GM12892 (cell line): ENCODE results near the gene PLA2G2D.

Experiments used
- DNase-seq: peaks from one replicate; pipeline ENCODE4 v3.0.0; 2011; ENCODE audit not compliant: insufficient read length
- FAIRE-seq: peaks from 2 replicates; lab custom pipeline; 2011; peaks lifted over from hg19 to GRCh38; lab: Jason Lieb, UNC
- POLR2A ChIP-seq: IDR thresholded peaks from 2 replicates; pipeline ENCODE4 v1.6.1; 2011; ENCODE audit warnings: low read depth, low read length, control low read depth
- POLR2AphosphoS5 ChIP-seq: IDR thresholded peaks from 2 replicates; pipeline ENCODE4 v1.6.1; 2011; ENCODE audit warnings: low read depth, low read length, control low read depth
- TAF1 ChIP-seq: IDR thresholded peaks from 2 replicates; pipeline ENCODE4 v1.6.1; 2011; ENCODE audit warnings: low read depth, mild to moderate bottlenecking, control low read depth, low read length, borderline replicate concordance

PLA2G2D gene

DNA sequence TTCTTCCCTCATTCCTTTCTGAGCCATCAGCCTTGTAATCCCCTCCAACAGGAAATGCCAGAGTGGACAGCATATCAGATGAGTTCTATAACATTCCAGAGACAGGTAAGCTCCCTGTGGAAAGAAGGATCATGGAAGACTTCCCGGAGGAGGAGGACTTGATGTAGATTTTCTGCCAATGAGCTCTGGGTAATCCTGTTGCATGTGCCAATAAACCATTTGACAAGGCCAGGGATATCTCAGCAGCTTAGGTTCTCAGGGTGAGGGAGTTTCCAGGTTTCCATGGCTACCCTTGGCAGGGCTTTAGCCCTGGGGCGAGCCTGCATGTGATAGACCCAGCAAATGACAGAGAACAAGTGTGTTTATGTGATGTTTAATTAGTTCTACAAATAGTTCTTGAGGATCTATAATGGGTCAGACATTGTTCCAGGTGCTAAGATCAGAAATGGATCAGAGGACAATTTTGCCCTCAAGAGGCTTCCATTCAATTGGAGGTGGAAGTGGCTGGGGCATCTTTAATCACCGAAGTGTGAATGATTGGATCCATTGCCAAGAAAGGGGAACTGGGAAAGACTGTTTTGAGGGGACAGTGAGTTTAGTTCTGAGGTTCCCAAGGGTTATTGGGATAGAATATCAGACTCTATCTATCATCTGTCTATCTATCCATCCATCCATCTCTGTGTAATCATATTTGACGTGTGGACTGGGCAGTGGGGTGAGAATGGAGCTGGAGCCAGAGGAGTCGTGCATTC, 42.5 kb downstream of the PLA2G2D start:
- TF ChIP-seq POLR2AphosphoS5 (no peak), POLR2A (no peak), TAF1 (no peak)
- DNase-seq (no peak), FAIRE-seq (peak; percentile 46)

GRCh38 chr1:20076223-20076622, 43.1 kb downstream of the PLA2G2D start:
- DNase-seq = no peak
- TF ChIP-seq POLR2AphosphoS5 = no peak
- TF ChIP-seq POLR2A = no peak
- no peak for TF ChIP-seq TAF1
- no peak for FAIRE-seq

DNA sequence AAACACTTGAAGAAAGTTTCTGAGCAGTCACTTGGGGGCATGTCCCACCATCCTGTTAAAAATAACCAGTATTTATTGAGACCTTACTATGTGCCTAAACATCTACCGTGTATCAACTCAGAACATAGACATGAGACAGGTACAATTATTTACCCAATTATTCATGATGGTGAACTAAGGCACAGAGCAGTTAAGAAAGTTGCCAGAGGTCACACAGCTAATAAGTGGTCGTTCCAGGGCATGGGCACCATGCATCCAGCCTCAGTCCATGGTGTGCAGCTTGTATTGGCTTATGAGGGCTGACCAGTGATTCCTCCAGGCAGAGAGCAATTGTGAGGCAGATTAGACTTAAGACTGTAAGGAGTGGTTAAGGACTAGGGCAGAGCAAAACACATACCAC, 44.0 kb downstream of the PLA2G2D start:
- DNase-seq = no peak

GRCh38 chr1:20074725-20075171, 44.6 kb downstream of the PLA2G2D start:
- TF ChIP-seq POLR2A (no peak), TAF1 (no peak), POLR2AphosphoS5 (no peak)
- FAIRE-seq (no peak), DNase-seq (no peak)

More for the DNA sequence above, 44.0 kb downstream of the PLA2G2D start:
- TF ChIP-seq TAF1 = no peak
- no peak for TF ChIP-seq POLR2A
- no peak for TF ChIP-seq POLR2AphosphoS5
- FAIRE-seq = no peak

GRCh38 chr1:20074055-20074724, 45.1 kb downstream of the PLA2G2D start:
- FAIRE-seq (no peak), DNase-seq (no peak)

DNA sequence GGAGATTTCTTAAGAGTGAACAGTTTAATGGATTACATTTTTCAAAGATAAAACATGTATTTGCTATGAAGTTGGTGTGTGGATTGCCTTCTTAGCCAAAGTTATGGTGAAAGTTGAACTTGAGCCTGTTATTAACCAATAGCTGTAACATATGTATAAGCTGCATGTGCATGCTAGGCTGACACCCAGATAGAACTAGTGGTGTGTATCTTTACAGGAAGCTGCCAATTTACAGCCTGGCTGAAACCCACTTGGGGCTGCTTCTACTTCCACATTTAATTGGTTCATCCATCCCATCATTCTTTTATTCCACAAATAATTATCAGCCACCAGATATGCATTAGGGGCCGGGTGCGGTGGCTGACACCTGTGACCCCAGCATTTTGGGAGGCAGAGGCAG, 46.1 kb downstream of the PLA2G2D start:
- TF ChIP-seq POLR2A = no peak
- TF ChIP-seq POLR2AphosphoS5 = no peak
- no peak for TF ChIP-seq TAF1
- FAIRE-seq = no peak
- DNase-seq = no peak

More at GRCh38 chr1:20074055-20074724, 45.1 kb downstream of the PLA2G2D start:
- TF ChIP-seq POLR2AphosphoS5 (no peak), TAF1 (no peak), POLR2A (no peak)

DNA sequence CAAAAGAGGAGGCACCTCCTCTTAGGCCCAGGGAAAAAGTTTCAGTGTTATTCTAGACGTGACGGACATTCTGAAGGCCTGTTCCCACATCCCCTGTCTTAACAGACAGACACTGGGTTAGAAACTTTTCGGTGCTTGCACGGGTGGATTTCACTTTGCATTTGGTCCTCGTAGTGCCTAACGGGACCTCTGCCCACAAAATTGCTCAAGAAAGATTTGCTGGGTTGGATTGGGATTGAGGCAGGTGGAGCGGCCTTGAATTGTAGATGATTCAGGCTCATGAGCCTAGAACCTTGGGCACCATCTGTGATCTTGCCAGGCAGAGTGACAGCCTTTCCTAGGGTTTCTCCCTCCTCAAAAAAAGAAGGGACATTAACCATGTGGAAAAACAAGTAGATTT, 46.6 kb downstream of the PLA2G2D start:
- TF ChIP-seq TAF1 = no peak
- no peak for TF ChIP-seq POLR2AphosphoS5
- no peak for TF ChIP-seq POLR2A
- FAIRE-seq = no peak
- no peak for DNase-seq

DNA sequence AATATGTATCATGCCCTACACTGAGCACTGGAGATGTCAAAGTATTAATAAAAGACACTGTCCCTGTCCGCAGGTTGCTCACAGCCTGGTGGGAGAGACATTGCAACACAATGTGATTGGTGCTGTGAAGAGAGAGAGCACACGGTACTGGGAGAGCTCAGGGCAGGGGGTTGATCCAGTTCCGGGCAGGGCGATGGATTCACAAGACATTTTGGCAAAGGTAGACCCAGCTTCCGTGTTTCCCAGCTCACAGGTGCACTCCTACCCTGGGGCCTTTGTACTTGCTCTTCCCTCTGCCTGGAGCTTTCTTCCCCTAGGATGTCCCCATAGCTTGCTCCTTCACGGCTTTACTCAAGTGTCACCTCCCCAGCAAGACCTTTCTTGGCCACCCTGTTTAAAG, 47.9 kb downstream of the PLA2G2D start:
- FAIRE-seq (no peak), DNase-seq (no peak)
- no peak for TF ChIP-seq POLR2AphosphoS5
- no peak for TF ChIP-seq POLR2A
- TF ChIP-seq TAF1 = no peak

GRCh38 chr1:20070357-20070756, 49.0 kb downstream of the PLA2G2D start:
- TF ChIP-seq POLR2A (no peak), TAF1 (no peak), POLR2AphosphoS5 (no peak)
- DNase-seq (no peak), FAIRE-seq (no peak)

- DNase-seq = no peak
- FAIRE-seq = no peak
Measured at GRCh38 chr1:20069874-20070273, 49.5 kb downstream of the PLA2G2D start, which contains the start of gene PLA2G5. Gene PLA2G5, plus strand, starts transcription at chr1:20070194. Its CDS starts 14,637 bp downstream, at chr1:20084831.

GRCh38 chr1:20068722-20069121, 50.6 kb downstream of the PLA2G2D start:
- TF ChIP-seq POLR2A (no peak), POLR2AphosphoS5 (no peak), TAF1 (no peak)
- DNase-seq (no peak), FAIRE-seq (no peak)

More at GRCh38 chr1:20069874-20070273, 49.5 kb downstream of the PLA2G2D start, which contains the start of gene PLA2G5:
- no peak for TF ChIP-seq POLR2AphosphoS5
- TF ChIP-seq POLR2A = no peak
- no peak for TF ChIP-seq TAF1
